DND-41 (cell line): Measurements from ENCODE around the gene DDX3X.
A peak's percentile ranks its signal among the peaks of the same experiment; 100 is the strongest.

ENCODE experiments used
- ATAC-seq: fragments of 200-7000 bp; cut with Tn5 transposase; 3 replicates; pipeline ENCODE4 v1.9.1; 2021; ENCODE audit warnings: low read depth; ENCODE audit not compliant: insufficient read depth
- DNase-seq: peaks from one replicate; pipeline ENCODE4 v3.0.0-alpha.2; 2020
- H2AFZ ChIP-seq: 2 replicates; pipeline ENCODE4 v1.6.0; 2012; ENCODE audit warnings: low read depth, low read length
- H3K27ac ChIP-seq: 2 replicates; pipeline ENCODE4 v1.5.1; 2012; ENCODE audit warnings: low read length, inconsistent platforms
- H3K27me3 ChIP-seq: fragments of 200-600 bp; sonication (generic); 2 replicates; pipeline ENCODE4 v1.6.0; 2012; ENCODE audit warnings: low read length, mild to moderate bottlenecking, inconsistent platforms; ENCODE audit not compliant: insufficient read depth, poor library complexity
- H3K36me3 ChIP-seq: 2 replicates; pipeline ENCODE4 v1.5.1; 2012; ENCODE audit warnings: low read length, inconsistent platforms; ENCODE audit not compliant: insufficient read depth
- H3K4me1 ChIP-seq: 2 replicates; pipeline ENCODE4 v1.5.1; 2012; ENCODE audit warnings: mild to moderate bottlenecking, low read length; ENCODE audit not compliant: insufficient read depth
- H3K4me2 ChIP-seq: 2 replicates; pipeline ENCODE4 v1.6.0; 2012; ENCODE audit warnings: mild to moderate bottlenecking, moderate library complexity, low read length, inconsistent platforms; ENCODE audit not compliant: insufficient read depth
- H3K4me3 ChIP-seq, 2 experiments: fragments of 200-600 bp in 1 of 2; shearing (Covaris generic) in 1 of 2; 2 replicates each; pipeline ENCODE4 v1.5.1; 2012 to 2016; ENCODE audit warnings: inconsistent platforms in 2 of 2, low read length in 2 of 2, mild to moderate bottlenecking in 2 of 2, low read depth in 1 of 2, moderate library complexity in 1 of 2
- H3K79me2 ChIP-seq: 2 replicates; pipeline ENCODE4 v1.6.0; 2012; ENCODE audit warnings: low read length, inconsistent platforms; ENCODE audit not compliant: insufficient read depth
- H3K9ac ChIP-seq: 2 replicates; pipeline ENCODE4 v1.6.0; 2012; ENCODE audit warnings: low read depth, mild to moderate bottlenecking, inconsistent platforms, low read length, moderate library complexity
- H3K9me3 ChIP-seq: 2 replicates; pipeline ENCODE4 v1.5.1; 2012; ENCODE audit warnings: low read length, moderate library complexity, mild to moderate bottlenecking, inconsistent platforms; ENCODE audit not compliant: insufficient read depth, severe bottlenecking
- H4K20me1 ChIP-seq: 2 replicates; pipeline ENCODE4 v1.6.0; 2012; ENCODE audit warnings: low read length; ENCODE audit not compliant: insufficient read depth
- CTCF ChIP-seq: IDR thresholded peaks from 2 replicates; pipeline ENCODE4 v1.5.1; 2012; ENCODE audit warnings: borderline replicate concordance, low read length, moderate library complexity, mild to moderate bottlenecking; ENCODE audit not compliant: poor library complexity, severe bottlenecking; ENCODE audit errors: extremely low read depth
- EZH2 ChIP-seq: IDR thresholded peaks from 3 replicates; pipeline ENCODE4 v1.6.1; 2012; ENCODE audit warnings: borderline replicate concordance, low read depth, mild to moderate bottlenecking, moderate library complexity, low read length, inconsistent platforms; ENCODE audit not compliant: severe bottlenecking

Gene DDX3X

DNA sequence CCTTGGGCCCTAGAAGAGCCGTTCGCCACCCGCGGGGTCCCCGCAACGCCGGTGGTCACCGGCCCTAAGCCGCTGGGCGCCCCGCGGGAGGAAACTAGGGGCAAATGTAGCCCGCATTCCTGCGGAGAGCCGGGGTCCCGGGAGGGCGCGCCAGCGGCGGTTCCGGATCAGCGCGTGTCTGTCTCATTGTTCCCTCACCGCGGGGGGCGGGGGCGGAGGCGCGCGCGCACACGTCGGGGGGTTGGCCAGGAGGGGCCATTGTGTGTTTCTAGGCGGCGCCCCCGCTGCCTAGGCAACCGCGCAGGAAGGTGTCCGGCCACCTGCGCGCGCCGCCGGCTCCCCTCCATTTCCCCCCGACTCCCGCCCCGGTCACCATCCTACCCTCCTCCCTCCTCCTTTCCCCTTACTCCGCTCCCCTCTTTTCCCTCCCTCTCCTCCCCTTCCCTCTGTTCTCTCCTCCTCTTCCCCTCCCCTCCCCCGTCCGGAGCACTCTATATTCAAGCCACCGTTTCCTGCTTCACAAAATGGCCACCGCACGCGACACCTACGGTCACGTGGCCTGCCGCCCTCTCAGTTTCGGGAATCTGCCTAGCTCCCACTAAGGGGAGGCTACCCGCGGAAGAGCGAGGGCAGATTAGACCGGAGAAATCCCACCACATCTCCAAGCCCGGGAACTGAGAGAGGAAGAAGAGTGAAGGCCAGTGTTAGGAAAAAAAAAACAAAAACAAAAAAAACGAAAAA lies 789 bp upstream of the DDX3X start:
- Histone ChIP-seq H3K27ac (peak overlapping the region; percentile 100), H3K4me3 (peak overlapping the region; percentile 85 to 95), H4K20me1 (peaks cover 36% of the 10 kb centered on the region), H3K27me3 (no peaks in the 10 kb centered on the region), H3K79me2 (peaks cover 55% of the 10 kb centered on the region), H3K4me2 (peak overlapping the region; percentile 71), H3K4me1 (peaks cover 36% of the 10 kb centered on the region), H3K9ac (peak overlapping the region; percentile 100), H3K9me3 (no peaks in the 10 kb centered on the region), H3K36me3 (peaks cover 30% of the 10 kb centered on the region), H2AFZ (peak overlapping the region; percentile 97)
- DNase-seq: peak; percentile 91
- peak; percentile 67 for ATAC-seq
- TF ChIP-seq EZH2 (no peak), CTCF (no peak)

DNA sequence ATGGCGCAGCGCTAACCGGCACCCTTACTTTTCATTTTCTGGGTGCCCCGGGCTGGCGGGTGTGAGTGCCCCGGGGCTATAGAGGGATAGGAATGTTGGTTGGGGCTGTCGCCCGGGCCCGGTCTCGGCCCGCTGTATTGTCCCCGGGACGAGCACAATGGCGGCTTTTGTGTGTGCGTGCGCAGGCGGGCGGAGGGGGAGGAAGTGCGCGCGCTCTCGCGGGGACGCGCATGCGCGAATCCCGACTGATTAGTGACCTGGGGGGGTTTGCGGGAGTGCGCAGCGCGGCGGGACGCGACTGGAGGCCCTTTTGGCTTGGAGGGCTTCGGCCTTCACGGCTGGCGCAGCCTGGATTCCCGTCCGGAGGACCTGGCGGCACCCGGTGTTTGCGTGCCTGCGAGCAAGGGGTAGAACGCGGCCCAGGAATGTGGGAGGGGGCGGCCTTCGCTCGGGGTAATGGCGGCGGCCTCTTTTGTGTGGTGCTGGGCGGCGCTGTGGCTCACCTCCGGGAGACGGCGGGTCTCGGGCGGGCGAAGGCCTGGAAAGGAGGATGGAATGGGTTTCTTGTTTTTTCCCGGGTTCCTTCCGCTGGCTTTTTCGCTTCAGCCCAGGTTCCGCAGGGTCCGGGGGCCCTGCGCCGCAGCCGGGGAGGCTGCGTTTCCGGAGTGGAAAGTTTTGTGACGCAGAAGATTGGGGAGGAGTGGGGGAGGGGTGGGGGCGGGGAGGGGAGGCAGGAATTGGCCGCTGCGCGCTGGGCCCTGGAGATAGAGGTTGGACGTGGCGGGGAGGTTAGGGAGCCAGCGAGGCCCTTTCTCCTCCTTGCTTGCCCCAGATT lies 618 bp downstream of the DDX3X start:
- H3K4me2 ChIP-seq: peak overlapping the region; percentile 71
- peak; percentile 83 for DNase-seq
- H3K27me3 ChIP-seq: no peaks in the 10 kb centered on the region
- H2AFZ ChIP-seq: peak overlapping the region; percentile 97
- TF ChIP-seq EZH2 (no peak), CTCF (peak; percentile 5)
- peak overlapping the region; percentile 100 for H3K27ac ChIP-seq
- ATAC-seq: peak; percentile 41
- peak overlapping the region; percentile 85 to 95; a peak in 3 of 4 replicates for H3K4me3 ChIP-seq
- peak overlapping the region; percentile 100 for H3K9ac ChIP-seq
- H4K20me1 ChIP-seq: peaks cover 43% of the 10 kb centered on the region
- H3K4me1 ChIP-seq: peaks cover 36% of the 10 kb centered on the region
- no peaks in the 10 kb centered on the region for H3K9me3 ChIP-seq
- peaks cover 41% of the 10 kb centered on the region for H3K36me3 ChIP-seq
- peaks cover 69% of the 10 kb centered on the region for H3K79me2 ChIP-seq

DNA sequence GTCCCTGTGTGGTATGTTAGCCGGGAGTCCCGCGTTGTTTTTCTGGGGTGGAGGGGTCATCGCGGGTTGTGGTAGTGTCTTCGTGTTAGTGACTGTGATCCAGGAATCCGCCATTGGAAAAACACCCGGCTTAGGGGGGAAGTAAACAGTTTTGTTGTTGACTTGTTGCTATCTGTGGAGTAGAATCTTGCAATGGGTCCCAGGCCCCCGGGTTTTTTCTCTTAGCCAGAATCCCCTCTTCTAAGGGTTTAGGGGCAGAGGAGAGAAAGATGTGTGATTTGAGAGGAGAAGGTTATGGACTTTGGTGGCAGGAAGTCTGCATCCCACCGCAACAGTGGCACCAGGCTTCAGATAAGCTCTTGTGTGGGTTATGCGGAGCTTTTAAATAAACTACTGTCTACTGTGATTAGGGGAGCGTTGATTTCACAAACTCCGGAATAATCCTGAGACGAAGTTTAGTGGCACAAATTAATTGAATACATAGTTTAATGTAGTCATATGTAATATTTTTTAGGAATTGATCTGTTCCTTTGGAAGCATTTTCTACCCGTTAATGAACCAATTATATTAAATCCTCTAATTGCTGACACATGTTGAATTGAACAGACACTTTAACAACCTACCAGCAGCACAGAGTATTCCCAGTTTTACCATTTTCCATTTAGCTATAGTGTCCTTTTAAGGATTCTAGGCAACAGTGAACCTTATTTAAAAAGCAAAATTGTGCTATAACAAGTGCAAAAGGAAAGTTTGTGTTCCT lies 1.4 kb downstream of the DDX3X start:
- Histone ChIP-seq H3K4me1 (peaks cover 36% of the 10 kb centered on the region), H4K20me1 (peaks cover 50% of the 10 kb centered on the region), H3K79me2 (peaks cover 76% of the 10 kb centered on the region), H2AFZ (no peak overlapping the region), H3K27ac (peak overlapping the region; percentile 100), H3K9ac (peak overlapping the region; percentile 100), H3K4me3 (peak overlapping the region; percentile 85 to 95; a peak in 3 of 4 replicates), H3K4me2 (peak overlapping the region; percentile 71), H3K27me3 (no peaks in the 10 kb centered on the region), H3K36me3 (peaks cover 49% of the 10 kb centered on the region), H3K9me3 (no peaks in the 10 kb centered on the region)
- ATAC-seq: no peak
- DNase-seq: no peak
- TF ChIP-seq EZH2 (no peak), CTCF (no peak)
